ENCODE measurements around the gene LNX1.

GRCh38 chr4:53421791-53422190, 169.5 kb downstream of the LNX1 start:
- TF ChIP-seq RARB (CRISPR knock-in tag; IDR thresholded peaks at IDR 0.05) (no peak), CSRNP3 (CRISPR knock-in tag; IDR thresholded peaks at IDR 0.05) (no peak), TOX (CRISPR knock-in tag; IDR thresholded peaks at IDR 0.05; ENCODE audit: borderline replicate concordance) (no peak)
